Psoas muscle (tissue), 8 donors: Measurements from ENCODE around the gene ULK4. TPM values are rescaled to one million over a fixed set of nuclear protein-coding genes. Genes with fewer than 3 reads are reported as not detected.
A peak's percentile ranks its signal among the peaks of the same experiment; 100 is the strongest.

Experiments used
- ATAC-seq, 4 donors: fragments of 200-7000 bp; cut with Tn5 transposase; one replicate each; pipeline ENCODE4 v1.9.1; 2020; ENCODE audit warnings: moderate library complexity in 3 of 4, mild to moderate bottlenecking in 2 of 4
- DNase-seq, 2 donors: peaks; one replicate each; pipeline ENCODE4 v3.0.0-alpha.2; 2020
- H3K27ac ChIP-seq: fragments of 200-600 bp; one replicate; pipeline ENCODE4 v1.8.0; 2022
- H3K27me3 ChIP-seq, 3 donors: fragments of 200-600 bp in 1 of 3; one replicate each; pipeline versions ENCODE4 v1.6.1 to v1.8.0; 2013 to 2022; ENCODE audit warnings: low read length in 2 of 3, mild to moderate bottlenecking in 2 of 3, moderate library complexity in 1 of 3; ENCODE audit not compliant: insufficient read depth in 3 of 3
- H3K36me3 ChIP-seq, 2 donors: fragments of 200-600 bp in 1 of 2; one replicate each; pipeline versions ENCODE4 v1.6.1 to v1.8.0; 2013 to 2022; ENCODE audit warnings: low read depth in 1 of 2, mild to moderate bottlenecking in 1 of 2, moderate library complexity in 1 of 2; ENCODE audit not compliant: insufficient read depth in 1 of 2
- H3K4me1 ChIP-seq: fragments of 200-600 bp; one replicate; pipeline ENCODE4 v1.8.0; 2022
- H3K4me3 ChIP-seq: fragments of 200-600 bp; one replicate; pipeline ENCODE4 v1.8.0; 2022; ENCODE audit warnings: mild to moderate bottlenecking
- H3K9me3 ChIP-seq: fragments of 200-600 bp; one replicate; pipeline ENCODE4 v1.8.0; 2022
- CTCF ChIP-seq: fragments of 200-600 bp; IDR thresholded peaks from one replicate; pipeline ENCODE4 v1.8.0; 2022; ENCODE audit warnings: antibody characterized with exemption
- WGBS, 3 donors: extraction: QIAGEN DNeasy Blood & Tissue Kit; methylation state at CpG; one replicate each; pipeline versions ENCODE4 v1.1.6 to v1.1.7; 2013; 5-methylcytosine and 5-hydroxymethylcytosine counted together
- intact Hi-C, 2 donors: fragments of 100-400 bp; cut with DNase I; formaldehyde crosslinking; loops; one replicate each; pipeline versions ENCODE4 v1.11.0 to v1.14.2; 2022
- polyA plus RNA-seq, 3 donors: library from polyadenylated mRNA; stranded (reverse); fragments of 200-250 nt; gene quantifications; one replicate each; pipeline ENCODE4 v1.2.3, GENCODE V29; 2013
- total RNA-seq, 4 donors: library from RNA; stranded (reverse); fragmentation: NEBNext Ultra II Directional in 2 of 4; extraction: Animal tissue kit (Norgen Biotek cat#: 25700) in 2 of 4; gene quantifications; one replicate each; pipeline versions ENCODE4 v1.2.1 to v1.2.4, GENCODE V29; 2021 to 2023
- donor health status: healthy with polysubstance abuse.
- donor health status: DM: no; HTN: no; CAD: no; lungs with moderate emphysema.
- donor health status: Bipolar disorder and iron deficiency.
- donor health status: healthy.
- donor health status: DM: yes; HTN: yes; CAD: no.
- donor health status: DM: no; HTN: no; CAD: no.
- donor health status: DM: no; HTN: no; CAD: no.
- donor health status: DM: yes; HTN: yes; CAD: no.

The ULK4 gene
- total and polyA plus RNA-seq, 7 donors, result 0.61 to 3.2 (median 1.0) TPM

- Histone ChIP-seq H3K27ac (no peak overlapping the region), H3K9me3 (no peaks in the 10 kb centered on the region), H3K4me1 (peaks cover 70% of the 10 kb centered on the region), H3K4me3 (no peak overlapping the region), H3K27me3 (no peaks in the 10 kb centered on the region), H3K36me3 (no peaks in the 10 kb centered on the region)
- no peak for TF ChIP-seq CTCF
- ATAC-seq (no peak), DNase-seq (no peak)
- intact Hi-C loops, result loop anchor here in 1 of 2 donors (10.0 kb wide), 3 partner anchors 234 to 884 kb away; no protein-coding TSS in a partner anchor
- 37 to 61% (median 46%) methylated on average over 7 of the region's 7 CpGs for WGBS, 3 donors
Measured at GRCh38 chr3:41208507-41209220, 753.2 kb downstream of the ULK4 start.

- Histone ChIP-seq H3K9me3 (no peaks in the 10 kb centered on the region), H3K36me3 (no peaks in the 10 kb centered on the region), H3K27ac (no peak overlapping the region), H3K4me1 (peaks cover 72% of the 10 kb centered on the region), H3K4me3 (no peak overlapping the region), H3K27me3 (no peaks in the 10 kb centered on the region)
- intact Hi-C loops, result loop anchor here in 1 of 2 donors (10.0 kb wide), 3 partner anchors 233 to 883 kb away; no protein-coding TSS in a partner anchor
- ATAC-seq, result peak in 1 of 4 donors; percentile 25
- 17 to 24% (median 24%) methylated on average over 1 of the region's 1 CpG for WGBS, 3 donors
- DNase-seq, result no peak
- no peak for TF ChIP-seq CTCF
Measured at GRCh38 chr3:41207355-41207754, 754.5 kb downstream of the ULK4 start.

GRCh38 chr3:41205591-41205990, 756.3 kb downstream of the ULK4 start:
- DNase-seq (no peak), ATAC-seq (no peak)
- Histone ChIP-seq H3K27me3 (no peaks in the 10 kb centered on the region), H3K36me3 (no peaks in the 10 kb centered on the region), H3K4me1 (peaks cover 82% of the 10 kb centered on the region), H3K27ac (no peak overlapping the region), H3K9me3 (no peaks in the 10 kb centered on the region), H3K4me3 (no peak overlapping the region)
- intact Hi-C loops, result loop anchor here in 1 of 2 donors (10.0 kb wide), 3 partner anchors 231 to 881 kb away; no protein-coding TSS in a partner anchor
- TF ChIP-seq CTCF, result no peak
- 66 to 77% (median 68%) methylated on average over 9 of the region's 9 CpGs for WGBS, 3 donors

GRCh38 chr3:41204369-41204768, 757.5 kb downstream of the ULK4 start:
- no peak for DNase-seq
- intact Hi-C loops, result loop anchor here in 1 of 2 donors (5.0 to 10.0 kb wide), 4 partner anchors 230 to 880 kb away; no protein-coding TSS in a partner anchor
- no peak for TF ChIP-seq CTCF
- Histone ChIP-seq H3K27me3 (no peaks in the 10 kb centered on the region), H3K4me3 (peak overlapping the region; percentile 97), H3K9me3 (no peaks in the 10 kb centered on the region), H3K27ac (no peak overlapping the region), H3K36me3 (no peaks in the 10 kb centered on the region), H3K4me1 (peaks cover 82% of the 10 kb centered on the region)
- 43 to 69% (median 50%) methylated on average over 1 of the region's 1 CpG for WGBS, 3 donors
- ATAC-seq, result peak in 1 of 4 donors; percentile 25
